Spleen (tissue), 11 donors: ENCODE results near the gene CPE. TPM values are rescaled to one million over a fixed set of nuclear protein-coding genes. Genes with fewer than 3 reads are reported as not detected.

Experiments used
- DNase-seq: peaks from one replicate; pipeline ENCODE4 v3.0.0-alpha.2; 2020
- H3K27ac ChIP-seq, 8 donors: fragments of 200-600 bp; sonication (generic) in 7 of 8; 1 replicate in 4 of 8; 2 replicates in 4 of 8; pipeline versions ENCODE4 v1.5.0 to v1.8.0; 2016 to 2021; ENCODE audit warnings: inconsistent platforms in 4 of 8, mild to moderate bottlenecking in 4 of 8, moderate library complexity in 1 of 8
- H3K27me3 ChIP-seq, 7 donors: fragments of 200-600 bp; sonication (generic) in 6 of 7; replicated peaks in 1 of 7; 1 replicate in 4 of 7; 2 replicates in 3 of 7; pipeline versions ENCODE4 v1.5.0 to v1.8.0; 2016 to 2021; ENCODE audit warnings: inconsistent platforms in 3 of 7, mild to moderate bottlenecking in 1 of 7
- H3K36me3 ChIP-seq, 6 donors: fragments of 200-600 bp; sonication (generic) in 5 of 6; 1 replicate in 4 of 6; 2 replicates in 2 of 6; pipeline versions ENCODE4 v1.5.0 to v1.8.0; 2016 to 2021; ENCODE audit warnings: inconsistent platforms in 2 of 6
- H3K4me1 ChIP-seq, 6 donors: fragments of 200-600 bp; sonication (generic) in 5 of 6; 1 replicate in 3 of 6; 2 replicates in 3 of 6; pipeline versions ENCODE4 v1.5.0 to v1.8.0; 2016 to 2021; ENCODE audit warnings: inconsistent platforms in 3 of 6
- H3K4me3 ChIP-seq, 8 donors: fragments of 200-600 bp; sonication (generic) in 7 of 8; 1 replicate in 4 of 8; 2 replicates in 4 of 8; pipeline versions ENCODE4 v1.5.0 to v1.8.0; 2016 to 2021; ENCODE audit warnings: inconsistent platforms in 4 of 8, mild to moderate bottlenecking in 4 of 8, moderate library complexity in 2 of 8
- H3K9me3 ChIP-seq, 8 donors: fragments of 200-600 bp; sonication (generic) in 7 of 8; 1 replicate in 4 of 8; 2 replicates in 4 of 8; pipeline versions ENCODE4 v1.5.0 to v1.8.0; 2016 to 2021; ENCODE audit warnings: inconsistent platforms in 4 of 8
- POLR2A ChIP-seq, 3 donors: fragments of 450-650 bp; IDR thresholded peaks; one replicate each; pipeline ENCODE4 v1.5.1; 2017; ENCODE audit warnings: antibody characterized with exemption in 3 of 3, mild to moderate bottlenecking in 1 of 3
- POLR2AphosphoS5 ChIP-seq, 3 donors: sonication (generic); formaldehyde crosslinking; IDR thresholded peaks; one replicate each; pipeline ENCODE4 v1.5.1; 2017; ENCODE audit warnings: antibody characterized with exemption in 3 of 3
- WGBS, 5 donors: extraction: QIAGEN DNeasy Blood & Tissue Kit in 3 of 5; methylation state at CpG; one replicate each; pipeline versions ENCODE4 v1.1.5 to v1.1.7; 2013 to 2018; 5-methylcytosine and 5-hydroxymethylcytosine counted together
- intact Hi-C: fragments of 100-400 bp; cut with DNase I; formaldehyde crosslinking; loops from one replicate; pipeline ENCODE4 v1.15.0; 2023; ENCODE audit warnings: low total_unique reads
- polyA plus RNA-seq, 3 donors: library from polyadenylated mRNA; stranded (reverse); fragments of 200-250 nt; gene quantifications; one replicate each; pipeline ENCODE4 v1.2.1, GENCODE V29; 2013
- total RNA-seq, 7 donors: library from RNA; depleted of rRNA in 3 of 7; stranded (reverse); fragments of >200 nt in 3 of 7; fragmentation: NEBNext Ultra II Directional in 4 of 7; extraction: Animal tissue kit (Norgen Biotek cat#: 25700) in 4 of 7; gene quantifications; one replicate each; pipeline versions ENCODE4 v1.1.0 to v1.2.1, GENCODE V29; 2016 to 2021
- TF ChIP-seq, protein P1 (sequence below), 11 experiments: fragments of 200-600 bp in 7 of 11; fragments of 450-650 bp in 4 of 11; sonication (generic) in 4 of 11; IDR thresholded peaks in 8 of 11; conservative IDR thresholded peaks in 3 of 11; 1 replicate in 7 of 11; 2 replicates in 4 of 11; pipeline versions ENCODE4 v1.4.0 to v1.8.0; 2016 to 2021; ENCODE audit warnings: antibody characterized with exemption in 11 of 11, inconsistent platforms in 4 of 11, mild to moderate bottlenecking in 1 of 11
- donor health status: healthy with polysubstance abuse.
- donor health status: DM: no; HTN: no; CAD: no; lungs with moderate emphysema.
- donor health status: DM: no; HTN: no; CAD: no.
- donor health status: Bipolar disorder and iron deficiency.
- donor health status: healthy.
- donor health status: DM: no; HTN: no; CAD: no.
- donor health status: DM: yes; HTN: yes; CAD: no.

CPE gene
- total and polyA plus RNA-seq, 10 donors = 1.5 to 9.8 (median 6.2) TPM

DNA sequence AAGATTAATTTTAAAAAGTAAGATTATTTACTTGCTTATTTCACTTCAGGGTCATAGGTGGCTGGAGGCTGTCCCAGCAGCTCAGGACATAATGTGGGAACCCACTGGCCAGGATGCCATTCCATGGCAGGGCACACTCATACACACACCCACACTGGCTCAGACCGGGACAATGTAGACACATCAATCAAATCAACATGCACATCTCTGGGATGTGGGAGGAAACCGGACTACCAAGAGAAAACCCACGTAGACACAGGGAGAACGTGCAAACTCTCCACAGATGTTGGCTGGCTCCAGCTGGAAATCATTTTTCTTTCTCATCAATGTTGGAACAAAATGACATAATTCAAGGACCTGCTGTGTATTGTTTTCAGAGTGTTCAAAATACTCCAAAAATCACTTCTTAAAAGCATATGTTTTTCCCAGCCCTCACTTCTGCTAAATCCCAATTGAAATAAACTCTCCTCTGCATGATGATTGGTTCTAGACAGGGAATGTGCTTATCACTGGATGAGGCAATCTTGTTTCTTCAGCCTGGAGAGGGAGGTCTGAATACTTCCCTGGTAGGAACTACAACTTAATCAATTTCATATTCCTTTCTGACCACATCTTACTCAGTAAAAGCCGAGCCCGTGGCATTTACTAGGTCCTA lies 18.6 kb upstream of the CPE start:
- H3K4me3 ChIP-seq = no peak overlapping the region
- intact Hi-C loops = no loop called here
- no peak for TF ChIP-seq POLR2AphosphoS5 (IDR thresholded peaks at IDR 0.05)
- TF ChIP-seq, protein P1, sequence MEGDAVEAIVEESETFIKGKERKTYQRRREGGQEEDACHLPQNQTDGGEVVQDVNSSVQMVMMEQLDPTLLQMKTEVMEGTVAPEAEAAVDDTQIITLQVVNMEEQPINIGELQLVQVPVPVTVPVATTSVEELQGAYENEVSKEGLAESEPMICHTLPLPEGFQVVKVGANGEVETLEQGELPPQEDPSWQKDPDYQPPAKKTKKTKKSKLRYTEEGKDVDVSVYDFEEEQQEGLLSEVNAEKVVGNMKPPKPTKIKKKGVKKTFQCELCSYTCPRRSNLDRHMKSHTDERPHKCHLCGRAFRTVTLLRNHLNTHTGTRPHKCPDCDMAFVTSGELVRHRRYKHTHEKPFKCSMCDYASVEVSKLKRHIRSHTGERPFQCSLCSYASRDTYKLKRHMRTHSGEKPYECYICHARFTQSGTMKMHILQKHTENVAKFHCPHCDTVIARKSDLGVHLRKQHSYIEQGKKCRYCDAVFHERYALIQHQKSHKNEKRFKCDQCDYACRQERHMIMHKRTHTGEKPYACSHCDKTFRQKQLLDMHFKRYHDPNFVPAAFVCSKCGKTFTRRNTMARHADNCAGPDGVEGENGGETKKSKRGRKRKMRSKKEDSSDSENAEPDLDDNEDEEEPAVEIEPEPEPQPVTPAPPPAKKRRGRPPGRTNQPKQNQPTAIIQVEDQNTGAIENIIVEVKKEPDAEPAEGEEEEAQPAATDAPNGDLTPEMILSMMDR (IDR thresholded peaks at IDR 0.05 in 8 of 11, conservative IDR thresholded peaks at IDR 0.05 in 3 of 11) = no peak
- no peak for TF ChIP-seq POLR2A (IDR thresholded peaks at IDR 0.05)
- no peak for DNase-seq
- WGBS, 5 donors = 56 to 84% (median 66%) methylated on average over 6 of the region's 6 CpGs
- no peak overlapping the region for H3K27ac ChIP-seq
- no peaks in the 10 kb centered on the region for H3K9me3 ChIP-seq
- peaks cover 0 to 11% (median 0%) of the 10 kb centered on the region in 6 donors for H3K4me1 ChIP-seq
- no peaks in the 10 kb centered on the region for H3K36me3 ChIP-seq
- peaks cover 0 to 21% (median 0%) of the 10 kb centered on the region in 7 donors for H3K27me3 ChIP-seq

DNA sequence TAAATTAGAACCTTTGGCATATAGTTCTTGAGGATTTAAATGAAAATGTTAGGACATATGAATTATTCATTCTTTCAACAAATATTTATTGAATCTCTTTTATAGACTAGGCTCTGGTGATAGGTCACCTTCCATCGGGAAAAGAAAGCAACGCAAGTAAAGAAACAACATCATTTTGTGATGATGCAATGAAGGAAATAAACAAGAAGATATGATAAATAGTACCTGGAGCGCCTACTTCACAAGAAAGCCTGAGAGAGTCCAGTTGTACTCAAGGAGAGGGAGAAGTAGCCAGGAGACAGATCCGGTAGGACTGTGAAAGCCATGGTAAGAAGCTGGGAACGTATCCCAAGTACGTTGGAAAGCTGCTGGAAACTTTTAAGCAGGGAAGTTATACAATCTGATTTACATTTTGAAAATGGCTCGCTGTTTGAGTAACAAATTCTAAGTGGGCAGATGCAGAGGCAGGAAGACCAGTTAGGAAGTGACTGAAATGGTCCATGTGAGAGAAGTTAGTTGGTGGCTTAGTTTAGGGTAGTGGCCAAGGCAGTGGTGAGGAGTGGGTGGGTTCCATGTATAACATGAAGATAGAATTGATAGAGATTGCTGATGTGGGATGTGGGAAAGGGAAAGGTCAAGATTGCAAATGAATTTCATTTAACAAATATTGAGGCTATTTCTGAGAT lies 17.7 kb upstream of the CPE start:
- TF ChIP-seq, protein P1 (IDR thresholded peaks at IDR 0.05 in 8 of 11, conservative IDR thresholded peaks at IDR 0.05 in 3 of 11) = no peak
- no peak for TF ChIP-seq POLR2AphosphoS5 (IDR thresholded peaks at IDR 0.05)
- no peak for TF ChIP-seq POLR2A (IDR thresholded peaks at IDR 0.05)
- WGBS, 5 donors = 78 to 92% (median 88%) methylated on average over 7 of the region's 7 CpGs

DNA sequence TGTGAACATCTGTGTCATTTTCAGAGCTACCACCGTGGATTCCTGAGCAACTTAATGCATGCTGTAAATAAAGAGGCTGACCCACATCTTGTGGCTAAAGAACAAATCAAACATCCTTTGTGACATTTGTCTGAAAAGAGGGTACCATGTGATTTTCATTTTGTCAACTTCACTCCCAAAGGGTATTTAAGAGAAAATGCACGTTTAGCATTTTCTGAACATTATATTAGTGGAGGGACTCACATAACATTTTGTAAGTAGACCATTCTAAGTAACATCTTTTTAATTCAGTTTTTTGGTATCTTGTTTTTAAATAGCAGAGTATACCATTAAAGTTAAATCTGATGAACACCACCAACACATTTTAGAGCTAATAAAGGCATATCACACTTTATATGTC lies 17.0 kb upstream of the CPE start:
- TF ChIP-seq, protein P1 (IDR thresholded peaks at IDR 0.05 in 8 of 11, conservative IDR thresholded peaks at IDR 0.05 in 3 of 11) = no peak
- 75 to 86% (median 83%) methylated on average over 2 of the region's 2 CpGs for WGBS, 5 donors
- Histone ChIP-seq H3K9me3 (no peaks in the 10 kb centered on the region), H3K36me3 (no peaks in the 10 kb centered on the region), H3K27me3 (peaks cover 0 to 21% (median 0%) of the 10 kb centered on the region in 7 donors), H3K4me1 (peaks cover 0 to 11% (median 0%) of the 10 kb centered on the region in 6 donors), H3K4me3 (no peak overlapping the region), H3K27ac (no peak overlapping the region)
- intact Hi-C loops = no loop called here
- DNase-seq = no peak

More for the DNA sequence above, 17.7 kb upstream of the CPE start:
- DNase-seq = no peak
- H3K4me1 ChIP-seq = peaks cover 0 to 11% (median 0%) of the 10 kb centered on the region in 6 donors
- H3K27ac ChIP-seq = no peak overlapping the region
- intact Hi-C loops = no loop called here
- H3K4me3 ChIP-seq = no peak overlapping the region
- H3K36me3 ChIP-seq = no peaks in the 10 kb centered on the region
- H3K27me3 ChIP-seq = peaks cover 0 to 21% (median 0%) of the 10 kb centered on the region in 7 donors
- H3K9me3 ChIP-seq = no peaks in the 10 kb centered on the region

DNA sequence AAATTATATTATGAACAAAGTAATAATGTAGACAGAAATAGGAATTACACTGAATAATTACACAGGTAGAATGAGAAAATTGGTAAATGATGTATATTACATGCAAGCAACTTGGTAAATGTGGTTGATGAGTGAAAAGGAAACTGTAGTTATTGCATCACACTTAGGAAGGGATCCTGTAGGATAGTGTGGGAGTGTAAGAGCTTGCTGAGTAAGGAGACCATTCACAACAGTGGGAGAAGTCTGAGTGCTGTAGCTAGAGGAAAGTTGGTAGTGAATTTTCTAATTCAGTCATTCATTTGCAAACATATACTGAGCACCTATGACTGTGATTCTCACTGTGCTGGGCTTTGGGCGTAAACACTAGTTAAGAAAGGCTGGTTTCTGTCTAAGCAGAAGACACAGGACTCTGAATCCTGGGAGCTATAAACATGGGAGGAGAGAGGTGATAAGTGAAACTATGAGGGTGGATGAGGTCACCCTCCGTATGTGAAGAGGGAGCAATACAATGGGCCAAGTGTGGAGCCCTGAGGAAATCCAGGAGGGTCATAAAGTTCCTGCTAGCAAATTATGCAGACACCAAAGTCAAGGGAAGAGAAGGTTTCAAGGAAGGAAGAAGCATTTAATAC lies 14.2 kb upstream of the CPE start:
- peaks cover 0 to 11% (median 0%) of the 10 kb centered on the region in 6 donors for H3K4me1 ChIP-seq
- WGBS, 5 donors = 78 to 89% (median 82%) methylated on average over 2 of the region's 2 CpGs
- no peak overlapping the region for H3K27ac ChIP-seq
- no peaks in the 10 kb centered on the region for H3K9me3 ChIP-seq
- peaks cover 0 to 4% (median 0%) of the 10 kb centered on the region in 7 donors for H3K27me3 ChIP-seq
- TF ChIP-seq POLR2AphosphoS5 (IDR thresholded peaks at IDR 0.05) = no peak
- TF ChIP-seq, protein P1 (IDR thresholded peaks at IDR 0.05 in 8 of 11, conservative IDR thresholded peaks at IDR 0.05 in 3 of 11) = no peak
- no peak for TF ChIP-seq POLR2A (IDR thresholded peaks at IDR 0.05)
- H3K36me3 ChIP-seq = no peaks in the 10 kb centered on the region
- no peak for DNase-seq
- intact Hi-C loops = no loop called here
- H3K4me3 ChIP-seq = no peak overlapping the region
